ENCODE measurements around the gene XXYLT1.

DNA sequence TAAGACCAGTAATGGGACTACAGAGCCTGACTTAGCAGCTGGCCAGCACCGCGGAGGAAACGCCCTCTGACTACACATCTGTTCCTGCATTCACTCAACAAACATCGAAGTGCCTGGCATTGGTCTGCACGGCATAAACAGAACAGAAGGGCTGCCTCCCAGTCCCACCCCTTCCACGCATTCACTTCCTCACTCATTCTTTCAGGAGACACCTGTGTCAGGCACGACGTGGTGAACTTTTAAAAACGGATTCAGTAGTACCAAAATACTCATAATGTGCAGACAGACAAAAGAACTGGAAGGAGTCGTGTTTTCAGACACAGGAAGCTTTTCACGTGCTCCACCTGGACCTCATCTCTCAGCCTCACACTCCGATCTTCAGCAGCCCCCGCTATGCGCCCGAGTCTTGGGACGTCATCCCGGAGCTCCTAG lies 123.3 kb downstream of the XXYLT1 start:
- TF ChIP-seq, protein P1, sequence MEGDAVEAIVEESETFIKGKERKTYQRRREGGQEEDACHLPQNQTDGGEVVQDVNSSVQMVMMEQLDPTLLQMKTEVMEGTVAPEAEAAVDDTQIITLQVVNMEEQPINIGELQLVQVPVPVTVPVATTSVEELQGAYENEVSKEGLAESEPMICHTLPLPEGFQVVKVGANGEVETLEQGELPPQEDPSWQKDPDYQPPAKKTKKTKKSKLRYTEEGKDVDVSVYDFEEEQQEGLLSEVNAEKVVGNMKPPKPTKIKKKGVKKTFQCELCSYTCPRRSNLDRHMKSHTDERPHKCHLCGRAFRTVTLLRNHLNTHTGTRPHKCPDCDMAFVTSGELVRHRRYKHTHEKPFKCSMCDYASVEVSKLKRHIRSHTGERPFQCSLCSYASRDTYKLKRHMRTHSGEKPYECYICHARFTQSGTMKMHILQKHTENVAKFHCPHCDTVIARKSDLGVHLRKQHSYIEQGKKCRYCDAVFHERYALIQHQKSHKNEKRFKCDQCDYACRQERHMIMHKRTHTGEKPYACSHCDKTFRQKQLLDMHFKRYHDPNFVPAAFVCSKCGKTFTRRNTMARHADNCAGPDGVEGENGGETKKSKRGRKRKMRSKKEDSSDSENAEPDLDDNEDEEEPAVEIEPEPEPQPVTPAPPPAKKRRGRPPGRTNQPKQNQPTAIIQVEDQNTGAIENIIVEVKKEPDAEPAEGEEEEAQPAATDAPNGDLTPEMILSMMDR (IDR thresholded peaks at IDR 0.05) = no peak
- TF ChIP-seq POLR2A (IDR thresholded peaks at IDR 0.05) = no peak
